Stimulated activated CD8-positive, alpha-beta memory T cell treated with anti-CD3 and anti-CD28 coated beads, Interleukin-12 subunit alpha, Interleukin-12 subunit beta, amount 100 ng/mL, for 24 hours (primary cell): ENCODE measurements around the gene ATP6V0A4.

Experiments used
- DNase-seq: peaks from one replicate; pipeline ENCODE4 v3.0.0-alpha.2; 2020; ENCODE audit errors: extremely low read depth

Gene ATP6V0A4

DNA sequence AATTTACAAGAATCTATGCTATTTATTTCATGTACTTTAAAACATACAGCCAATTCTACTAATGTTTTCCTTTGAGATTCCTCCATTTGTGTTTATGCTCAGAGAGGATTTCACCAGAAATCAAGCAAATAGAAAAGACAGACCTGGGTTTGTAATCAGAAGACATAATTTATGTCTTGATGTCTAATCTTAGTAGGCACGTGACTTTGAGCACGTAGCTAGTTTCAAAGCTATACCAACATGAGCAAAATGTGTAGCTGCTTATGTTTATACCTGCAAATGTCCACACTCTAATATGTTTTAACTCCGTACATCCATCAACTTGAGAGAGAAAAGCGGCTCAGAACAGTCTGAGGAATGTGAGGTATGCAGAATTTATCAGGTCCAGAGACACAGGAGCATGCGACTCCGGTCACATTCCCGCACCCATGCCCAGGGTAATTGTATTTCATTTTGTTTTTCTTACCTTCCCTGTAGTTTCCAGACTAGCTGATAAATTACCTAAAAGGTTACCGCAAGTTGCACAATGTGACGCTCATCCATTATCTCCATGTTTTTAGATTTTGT, 136.8 kb downstream of the ATP6V0A4 start:
- no peak for DNase-seq

DNA sequence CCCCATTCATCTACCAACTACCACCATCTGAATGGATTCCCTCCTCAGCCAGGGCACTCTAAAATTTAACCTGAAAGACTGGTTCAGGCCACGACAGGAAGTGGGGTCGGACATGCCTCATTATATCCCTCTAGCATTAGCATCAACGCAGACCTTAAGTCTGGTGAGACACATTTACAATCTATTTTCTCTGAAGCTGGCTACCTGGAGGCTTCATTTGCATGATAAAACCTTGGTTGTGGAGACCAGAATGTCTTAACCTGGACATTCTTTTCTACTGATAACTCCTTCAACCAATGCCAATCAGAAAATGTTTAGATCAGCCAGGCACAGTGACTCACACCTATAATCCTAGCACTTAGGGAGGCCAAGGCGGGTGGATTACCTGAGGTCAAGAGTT, 139.1 kb downstream of the ATP6V0A4 start:
- no peak for DNase-seq

DNA sequence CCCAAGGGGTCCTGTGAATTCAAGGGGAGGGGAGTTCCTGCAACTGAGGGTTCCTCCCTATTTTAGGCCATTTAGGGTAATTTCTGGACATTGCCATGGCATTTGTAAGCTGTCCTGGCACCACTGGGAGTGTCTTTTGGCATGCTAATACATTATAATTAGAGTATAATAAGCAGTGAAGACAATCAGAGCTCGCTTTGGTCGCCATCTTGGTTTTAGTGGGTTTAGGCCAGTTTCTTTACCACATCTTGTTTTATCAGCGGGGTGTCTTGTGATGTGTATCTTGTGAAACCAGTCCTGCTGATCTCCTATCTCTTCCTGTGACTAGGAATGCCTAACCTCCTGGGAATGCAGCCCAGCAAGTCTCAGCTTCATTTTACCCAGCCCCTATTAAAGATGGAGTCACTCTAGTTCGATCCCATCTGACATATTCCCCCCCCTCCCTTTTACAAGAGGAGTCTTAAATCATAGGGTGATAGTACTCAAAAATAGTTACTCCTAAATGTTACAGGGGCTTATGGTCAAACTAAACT, 140.1 kb downstream of the ATP6V0A4 start:
- DNase-seq: no peak

DNA sequence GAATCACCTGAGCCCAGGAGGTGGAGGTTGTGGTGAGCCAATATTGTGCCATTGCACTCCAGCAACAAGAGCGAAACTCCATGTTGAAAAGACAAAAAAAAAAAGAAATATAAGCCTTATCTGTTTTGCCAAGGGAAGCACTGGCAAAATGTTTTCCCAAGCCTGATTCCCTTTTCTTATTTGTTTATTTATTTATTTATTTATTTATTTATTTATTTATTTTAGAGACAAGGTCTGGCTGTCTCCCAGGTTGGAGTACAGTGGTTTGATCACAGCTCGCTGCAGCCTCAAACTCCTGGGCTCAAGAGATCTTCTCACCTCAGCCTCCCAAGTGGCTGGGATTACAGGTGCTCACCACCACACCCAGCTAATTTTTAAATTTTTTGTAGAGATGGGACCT, 141.0 kb downstream of the ATP6V0A4 start:
- DNase-seq: no peak
